AG08396 (cell line): ENCODE measurements around the gene OPTC.

ENCODE experiments used
- DNase-seq: peaks from one replicate; pipeline ENCODE4 v3.0.0; 2012; ENCODE audit warnings: low spot score, mixed read lengths

OPTC gene

GRCh38 chr1:203536980-203537455, 43.1 kb downstream of the OPTC start:
- peak; percentile 48 for DNase-seq

GRCh38 chr1:203537806-203538464, 44.0 kb downstream of the OPTC start:
- DNase-seq: peak; percentile 47

DNA sequence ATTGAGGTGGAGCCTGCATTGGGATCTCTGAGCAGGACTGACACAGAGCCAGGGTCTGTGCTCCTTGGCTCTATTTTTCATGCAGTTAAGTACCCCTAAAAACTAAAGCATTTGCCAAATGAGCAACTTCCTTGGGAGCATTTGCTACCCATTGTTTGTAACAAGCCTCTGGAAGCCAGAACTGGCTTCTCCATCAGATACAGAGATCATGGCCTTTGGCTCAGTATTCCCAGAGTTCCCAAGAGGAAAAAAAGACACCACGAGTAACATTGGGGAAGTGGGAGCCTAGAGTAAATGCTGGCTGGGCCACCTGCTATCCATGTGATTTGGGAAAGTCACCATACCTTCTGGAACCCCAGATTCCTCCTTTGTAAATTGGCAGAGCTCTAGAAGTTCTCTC, 44.8 kb downstream of the OPTC start:
- no peak for DNase-seq

DNA sequence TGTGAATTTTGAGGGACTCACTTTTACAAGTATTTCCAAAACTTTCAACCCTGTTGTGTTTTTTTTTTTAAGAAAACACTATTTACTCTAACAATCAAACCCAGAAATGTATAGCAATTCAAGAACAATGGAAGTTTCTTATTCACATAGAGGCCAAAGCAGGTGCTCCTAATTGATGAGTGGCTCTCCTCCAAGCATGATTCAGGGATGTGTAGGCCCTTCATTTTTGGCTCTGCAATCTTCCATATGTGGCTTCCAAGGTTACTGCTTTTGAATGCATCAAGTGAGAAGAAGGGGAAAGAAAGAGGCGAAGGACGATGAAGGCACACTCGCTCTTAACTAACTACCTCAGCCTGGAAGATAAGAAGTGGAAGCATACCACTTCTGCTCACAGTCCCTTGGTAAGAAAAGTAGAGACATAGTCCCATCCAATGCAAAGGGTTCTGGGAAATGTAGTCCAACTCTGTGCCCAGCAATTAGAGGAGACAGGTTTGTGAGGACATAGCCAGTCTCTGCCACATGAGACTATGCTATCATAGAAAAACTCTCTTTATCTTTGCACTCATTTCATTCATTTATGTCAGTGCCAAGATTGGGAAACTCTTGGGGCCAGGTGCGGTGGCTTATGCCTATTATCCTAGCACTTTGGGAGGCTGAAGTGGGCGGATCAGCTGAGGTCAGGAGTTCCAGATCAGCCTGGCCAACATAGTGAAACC, 46.0 kb downstream of the OPTC start:
- DNase-seq: no peak

DNA sequence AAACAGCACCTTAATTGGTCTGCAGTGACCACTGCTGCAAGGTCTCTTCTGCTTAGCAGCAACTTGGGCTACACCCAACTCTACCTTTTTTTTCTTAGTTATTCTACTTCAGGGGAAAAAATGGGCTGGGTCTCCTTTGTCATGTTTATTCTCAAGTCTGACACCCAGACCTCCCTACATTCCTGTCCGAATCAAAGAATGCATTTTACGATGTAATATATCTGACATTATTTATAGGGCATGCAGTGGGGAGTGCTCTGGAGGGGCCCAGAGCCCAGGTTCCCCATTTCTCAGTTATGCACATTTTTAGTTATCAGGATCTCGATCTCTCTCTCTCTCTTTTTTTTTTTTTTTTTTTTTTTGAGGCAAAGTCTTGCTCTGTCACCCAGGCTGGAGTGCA, 50.5 kb downstream of the OPTC start:
- no peak for DNase-seq

- no peak for DNase-seq
Observed at GRCh38 chr1:203544978-203545816, 51.2 kb downstream of the OPTC start.

- DNase-seq: no peak
Observed at GRCh38 chr1:203546274-203546673, 52.3 kb downstream of the OPTC start.

DNA sequence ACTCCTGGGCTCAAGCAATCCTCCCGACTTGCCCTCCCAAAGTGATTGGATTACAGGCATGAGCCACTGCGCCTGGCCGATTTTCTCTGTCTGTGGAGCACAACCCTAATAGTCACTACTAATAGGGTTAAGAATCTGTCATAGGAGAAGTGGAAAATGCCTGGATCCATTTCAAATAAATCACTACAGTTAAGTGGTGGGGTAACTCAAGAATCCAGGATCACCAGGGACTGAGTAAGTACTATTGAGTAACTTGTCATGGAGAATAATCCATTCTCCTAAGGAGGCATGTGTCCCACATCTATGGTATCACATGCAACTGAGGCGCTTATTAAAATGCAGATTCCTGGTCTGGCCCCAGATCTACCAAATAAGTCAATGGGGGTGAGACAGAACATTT, 53.2 kb downstream of the OPTC start:
- DNase-seq: no peak

DNA sequence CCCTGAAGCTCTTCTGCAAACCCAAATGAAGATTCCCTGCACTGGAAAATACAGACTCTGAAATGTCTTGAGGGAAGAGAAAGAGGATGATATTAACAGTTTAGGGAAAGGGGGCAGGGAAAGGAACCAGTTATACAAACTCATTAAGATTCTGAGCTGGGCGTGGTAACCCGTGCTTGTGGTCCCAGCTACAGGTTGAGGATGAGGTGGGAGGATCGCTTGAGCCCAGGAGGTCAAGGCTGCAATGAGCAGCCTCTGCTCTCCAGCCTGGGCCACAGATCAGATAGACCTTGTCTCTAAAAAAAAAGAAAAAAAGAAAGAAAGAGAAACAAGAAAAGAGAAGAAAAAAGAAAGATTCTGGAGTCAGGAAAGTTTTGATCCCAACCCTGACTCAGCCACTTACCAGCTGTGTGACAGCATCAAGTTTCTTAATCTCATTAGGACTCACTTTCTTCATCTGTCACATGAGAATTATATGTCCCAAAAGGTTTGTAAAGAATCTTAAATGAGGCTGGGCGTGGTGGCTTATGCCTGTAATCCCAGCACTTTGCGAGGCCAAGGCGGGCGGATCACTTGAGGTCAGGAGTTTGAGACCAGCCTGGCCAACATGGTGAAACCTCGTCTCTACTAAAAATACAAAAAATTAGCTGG, 53.9 kb downstream of the OPTC start:
- DNase-seq: no peak

- DNase-seq: no peak
Observed at GRCh38 chr1:203548892-203549291, 54.9 kb downstream of the OPTC start.

DNA sequence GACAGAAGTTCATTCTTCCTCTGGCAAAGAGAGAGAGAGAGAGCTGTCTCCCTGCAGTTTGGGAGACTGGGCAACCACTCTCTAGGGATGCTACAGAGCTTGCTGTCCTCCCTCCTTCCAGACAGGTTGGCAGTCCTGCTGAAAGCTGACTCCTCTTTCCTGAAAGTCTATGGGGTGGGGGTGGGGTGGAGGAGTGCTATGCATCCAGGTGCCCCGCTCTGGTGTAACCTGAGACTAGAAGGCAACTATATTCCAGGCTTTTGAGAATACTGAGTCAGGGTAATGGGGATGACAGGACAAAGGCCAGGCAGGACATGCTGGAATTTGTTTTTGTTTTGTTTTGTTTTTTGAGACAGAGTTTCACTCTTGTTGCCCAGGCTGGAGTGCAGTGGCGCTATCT, 55.4 kb downstream of the OPTC start:
- no peak for DNase-seq

GRCh38 chr1:203550846-203551245, 56.9 kb downstream of the OPTC start:
- no peak for DNase-seq

DNA sequence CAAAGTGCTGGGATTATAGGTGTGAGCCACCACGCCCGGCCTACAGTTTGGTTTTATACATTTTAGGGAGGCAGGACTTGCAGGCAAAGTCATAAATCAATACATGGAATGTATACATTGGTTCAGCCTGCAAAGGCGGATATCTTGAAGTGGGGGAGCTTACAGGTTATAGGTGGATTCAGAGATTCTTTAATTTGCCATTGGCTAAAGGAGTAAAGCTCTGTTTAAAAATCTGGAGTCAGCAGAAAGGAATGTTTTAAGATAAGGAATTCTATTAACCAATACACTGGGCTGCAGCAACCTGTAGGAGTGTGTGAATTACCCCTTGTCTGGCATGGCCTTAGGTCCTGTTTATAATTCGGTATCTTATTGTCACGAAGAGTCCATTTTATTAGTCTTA, 57.6 kb downstream of the OPTC start:
- DNase-seq: no peak

DNA sequence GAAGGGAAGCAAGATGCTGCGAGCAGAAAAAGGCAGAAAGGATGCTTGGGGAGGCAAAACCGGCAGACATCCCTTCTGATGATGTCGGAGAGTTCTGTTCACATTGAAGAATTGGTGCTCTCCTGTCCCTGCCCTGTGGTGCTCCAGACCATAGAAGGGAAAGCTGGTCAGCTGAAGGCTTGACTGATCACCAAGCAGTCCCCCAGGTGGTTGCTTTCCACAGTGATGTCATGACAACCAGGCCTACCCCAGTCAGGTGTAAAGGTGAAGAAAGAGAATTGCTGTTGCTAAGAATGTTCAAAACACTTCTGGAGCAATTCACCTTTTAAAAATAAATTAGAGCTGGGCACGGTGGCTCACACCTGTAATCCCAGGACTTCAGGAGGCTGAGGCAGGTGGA, 59.5 kb downstream of the OPTC start:
- DNase-seq: no peak

- no peak for DNase-seq
Observed at GRCh38 chr1:203554071-203554470, 60.1 kb downstream of the OPTC start.

DNA sequence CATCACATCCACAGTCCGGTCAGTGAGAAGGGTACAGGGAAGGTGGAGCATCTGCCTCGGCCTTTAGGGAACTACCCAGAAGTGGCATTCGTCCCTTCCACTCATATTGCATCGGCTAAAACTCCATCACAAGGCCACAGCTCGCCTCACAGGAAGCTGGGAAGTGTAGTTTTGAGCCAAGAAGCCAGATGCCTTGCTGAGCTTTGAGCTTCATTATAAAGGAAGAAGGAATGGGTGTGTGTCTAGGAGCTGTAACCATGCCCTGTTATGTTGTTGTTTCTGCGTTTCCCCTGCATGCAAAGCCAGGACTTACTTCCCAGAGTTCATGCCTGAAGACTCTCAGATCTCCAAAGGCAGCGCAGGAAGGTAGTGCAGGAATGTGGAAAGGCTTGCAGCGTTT, 61.1 kb downstream of the OPTC start:
- DNase-seq: no peak

GRCh38 chr1:203555511-203556046, 61.6 kb downstream of the OPTC start:
- no peak for DNase-seq

DNA sequence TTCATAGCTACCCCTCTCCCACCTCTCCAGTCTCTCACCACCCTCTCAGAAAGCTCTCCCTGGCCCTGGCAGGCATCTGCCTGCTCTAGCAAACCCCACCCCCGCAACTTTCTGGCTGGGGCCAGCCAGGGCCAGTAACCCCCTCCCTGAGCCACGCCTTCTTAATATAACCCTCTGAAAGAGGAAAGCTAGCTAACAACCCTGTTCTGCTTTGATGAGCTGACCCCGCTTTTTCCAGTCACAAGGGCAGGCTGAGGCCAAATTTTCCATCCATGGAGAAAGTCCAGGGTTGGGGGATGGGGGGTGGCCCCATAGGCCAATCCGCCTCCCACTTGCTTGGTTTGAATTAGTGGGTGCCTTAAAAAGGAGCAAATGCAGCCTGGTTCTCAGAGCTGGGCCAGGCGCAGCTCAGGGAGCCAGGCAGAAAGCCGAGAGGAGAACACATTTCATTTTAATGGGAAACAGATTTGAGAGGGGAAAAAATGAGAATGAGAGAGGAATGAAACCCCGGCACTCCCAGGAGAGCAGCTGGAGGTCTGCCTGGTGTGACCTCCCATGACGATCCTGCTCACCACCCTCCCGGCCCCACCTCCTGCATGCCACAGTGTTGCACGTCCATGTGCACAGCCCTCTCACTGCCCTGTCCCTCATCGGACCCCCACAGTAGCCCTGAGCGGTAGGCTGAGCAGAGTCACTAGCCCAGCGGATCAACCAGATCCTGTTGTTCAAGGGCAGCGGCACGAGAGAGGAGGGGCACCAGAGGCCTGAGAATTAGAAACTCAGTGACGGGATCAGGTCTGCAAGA, 62.3 kb downstream of the OPTC start:
- peak; percentile 77 for DNase-seq

DNA sequence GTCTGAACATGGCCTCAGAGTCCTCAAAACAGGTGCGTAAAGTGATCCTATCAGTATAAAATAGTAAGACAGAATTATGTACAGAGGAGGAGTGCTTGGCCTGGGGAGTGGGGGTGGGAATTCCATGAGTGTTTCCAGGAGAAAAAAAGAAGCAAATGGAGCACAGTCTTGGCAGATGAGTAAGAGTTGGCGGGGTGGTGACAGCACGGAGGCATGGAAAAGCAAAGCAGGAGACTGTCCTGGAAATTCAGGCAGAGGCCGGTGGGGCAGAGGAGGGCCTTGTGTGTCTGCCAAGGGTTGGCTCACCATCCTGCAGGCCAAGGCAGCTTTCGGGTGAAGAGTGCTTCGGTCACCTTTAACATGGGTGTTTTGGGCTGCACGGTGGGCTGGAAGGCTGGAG, 63.4 kb downstream of the OPTC start:
- peak; percentile 65 for DNase-seq

GRCh38 chr1:203558064-203558760, 64.3 kb downstream of the OPTC start:
- DNase-seq: peak; percentile 78
